Endothelial cell of umbilical vein (primary cell): ENCODE measurements around the gene LDAF1. TPM values are rescaled to one million over a fixed set of nuclear protein-coding genes. Genes with fewer than 3 reads are reported as not detected.

Experiments used
- BruUV-seq: library from RNA; stranded (reverse); fragments of 400-500 nt; replicated peaks from 2 replicates; lab custom pipeline; 2021; lab: Mats Ljungman, UMichigan
- CTCF ChIA-PET: fragments of 300-600, 350-600 bp; sonication (Branson Sonifier 250); formaldehyde crosslinking; loops from one replicate; lab custom pipeline; 2021; ENCODE audit warnings: antibody characterized with exemption, inconsistent platforms; lab: Charles Lee
- POLR2A ChIA-PET: fragments of 300-600, 350-600 bp; sonication (Branson Sonifier 250); formaldehyde crosslinking; loops from one replicate; lab custom pipeline; 2021; ENCODE audit warnings: antibody characterized with exemption, inconsistent platforms; lab: Charles Lee
- DNase-seq: peaks from one replicate; pipeline ENCODE4 v3.0.0-alpha.2; 2011; ENCODE audit warnings: low read depth, low spot score
- FAIRE-seq: peaks from 2 replicates; lab custom pipeline; 2011; peaks lifted over from hg19 to GRCh38; lab: Jason Lieb, UNC
- H2AFZ ChIP-seq: 2 replicates; pipeline ENCODE4 v1.6.0; 2012; ENCODE audit warnings: low read depth, low read length, control low read depth, inconsistent platforms
- H3K27ac ChIP-seq: 2 replicates; pipeline ENCODE4 v1.5.1; 2011; ENCODE audit warnings: low read depth, mild to moderate bottlenecking, control low read depth, low read length, moderate library complexity; ENCODE audit not compliant: insufficient read depth
- H3K27me3 ChIP-seq, 2 experiments: 2 replicates each; pipeline versions ENCODE4 v1.6.0 to v1.6.1; 2011; ENCODE audit warnings: low read length in 2 of 2, mixed read lengths in 1 of 2; ENCODE audit not compliant: control insufficient read depth in 2 of 2, insufficient read depth in 2 of 2
- H3K36me3 ChIP-seq, 2 experiments: 2 replicates in 1 of 2; 3 replicates in 1 of 2; pipeline ENCODE4 v1.5.1; 2011; ENCODE audit warnings: low read length in 2 of 2, mild to moderate bottlenecking in 1 of 2, moderate library complexity in 1 of 2; ENCODE audit not compliant: control insufficient read depth in 2 of 2, insufficient read depth in 2 of 2; ENCODE audit errors: extremely low read depth in 1 of 2
- H3K4me1 ChIP-seq: 3 replicates; pipeline ENCODE4 v1.5.1; 2011; ENCODE audit warnings: mild to moderate bottlenecking, low read length; ENCODE audit not compliant: control insufficient read depth, insufficient read depth; ENCODE audit errors: extremely low read depth
- H3K4me2 ChIP-seq: 2 replicates; pipeline ENCODE4 v1.6.1; 2011; ENCODE audit warnings: low read length, control low read depth, mixed read lengths; ENCODE audit not compliant: insufficient read depth
- H3K4me3 ChIP-seq, 3 experiments: fragments of 200-600 bp in 1 of 3; sonication (generic), shearing (Covaris generic) in 1 of 3; replicated peaks in 1 of 3; 2 replicates each; pipeline ENCODE4 v1.5.1; 2011 to 2016; ENCODE audit warnings: control low read depth in 3 of 3, low read length in 3 of 3, mild to moderate bottlenecking in 2 of 3, inconsistent platforms in 1 of 3, low read depth in 1 of 3, moderate library complexity in 1 of 3; ENCODE audit not compliant: insufficient read depth in 1 of 3
- H3K79me2 ChIP-seq: 2 replicates; pipeline ENCODE4 v1.6.0; 2012; ENCODE audit warnings: low read length, inconsistent platforms; ENCODE audit not compliant: control insufficient read depth, insufficient read depth
- H3K9ac ChIP-seq: replicated peaks from 2 replicates; pipeline ENCODE3; 2011; ENCODE audit warnings: low read length, control low read depth; ENCODE audit not compliant: insufficient read depth; ENCODE audit errors: extremely low read depth
- H3K9me1 ChIP-seq: replicated peaks from 3 replicates; pipeline ENCODE4 v1.6.0; 2011; ENCODE audit warnings: mild to moderate bottlenecking, low read length; ENCODE audit not compliant: control insufficient read depth, insufficient read depth; ENCODE audit errors: extremely low read depth
- H3K9me3 ChIP-seq: replicated peaks from 2 replicates; pipeline ENCODE4 v1.5.1; 2012; ENCODE audit warnings: low read length, inconsistent platforms; ENCODE audit not compliant: control insufficient read depth, insufficient read depth
- H4K20me1 ChIP-seq: replicated peaks from 2 replicates; pipeline ENCODE3; 2011; ENCODE audit warnings: mild to moderate bottlenecking, low read length; ENCODE audit not compliant: control insufficient read depth, insufficient read depth; ENCODE audit errors: extremely low read depth
- EZH2 ChIP-seq: IDR thresholded peaks from 2 replicates; pipeline ENCODE4 v1.6.1; 2012; ENCODE audit warnings: borderline replicate concordance, low read depth, mild to moderate bottlenecking, moderate library complexity, low read length, inconsistent platforms; ENCODE audit not compliant: severe bottlenecking
- FOS ChIP-seq: IDR thresholded peaks from 2 replicates; pipeline ENCODE4 v1.6.1; 2011; ENCODE audit warnings: mild to moderate bottlenecking, low read length, moderate library complexity, borderline replicate concordance; ENCODE audit not compliant: insufficient read depth
- GATA2 ChIP-seq: IDR thresholded peaks from 2 replicates; pipeline ENCODE4 v1.7.0; 2011; ENCODE audit warnings: low read depth, mild to moderate bottlenecking, moderate library complexity, mixed read lengths, low read length; ENCODE audit not compliant: insufficient read length, insufficient read depth
- JUN ChIP-seq: IDR thresholded peaks from 2 replicates; pipeline ENCODE4 v1.6.1; 2011; ENCODE audit warnings: borderline replicate concordance, low read depth; ENCODE audit not compliant: insufficient read length, insufficient read depth
- MYC ChIP-seq: IDR thresholded peaks from one replicate; pipeline ENCODE4 v1.6.1; 2011; ENCODE audit warnings: mild to moderate bottlenecking, low read depth, low read length
- POLR2A ChIP-seq: IDR thresholded peaks from 2 replicates; pipeline ENCODE4 v1.6.1; 2012; ENCODE audit warnings: low read depth, mild to moderate bottlenecking, control low read depth, low read length
- POLR2AphosphoS5 ChIP-seq: IDR thresholded peaks from 2 replicates; pipeline ENCODE4 v1.6.1; 2012; ENCODE audit warnings: low read depth, mild to moderate bottlenecking, control low read depth, low read length, moderate library complexity; ENCODE audit not compliant: insufficient read depth
- dilution Hi-C: fragments of 300-500 bp; cut with MboI; formaldehyde crosslinking; loops from one replicate; pipeline ENCODE4 v1.15.0; 2019; ENCODE audit warnings: low sequenced_read_pairs; ENCODE audit not compliant: extremely low pct_ligation_motif_present
- intact Hi-C: fragments of 100-400 bp; cut with micrococcal nuclease; formaldehyde crosslinking; loops from one replicate; pipeline ENCODE4 v1.10.0; 2022
- polyA plus RNA-seq, 4 experiments: library from polyadenylated mRNA; depleted of rRNA in 3 of 4; stranded (reverse) in 3 of 4; unstranded in 1 of 4; fragments of >200 nt; gene quantifications; 2 replicates each; pipeline versions ENCODE4 v1.2.1 to v1.2.3, GENCODE V29; 2011 to 2012; ENCODE audit warnings: missing spikeins in 1 of 4
- total RNA-seq: library from RNA; stranded (reverse); gene quantifications from 2 replicates; pipeline ENCODE4 v1.2.3, GENCODE V29; 2021
- TF ChIP-seq, protein P1 (sequence below): IDR thresholded peaks from 2 replicates; pipeline ENCODE4 v1.6.1; 2011; ENCODE audit not compliant: insufficient read depth, insufficient read length
- TF ChIP-seq, protein P2 (sequence below), 2 donors: IDR thresholded peaks; 1 replicate in 1 of 2; 2 replicates in 1 of 2; pipeline ENCODE4 v1.5.1; 2011; ENCODE audit warnings: low read length in 2 of 2, mild to moderate bottlenecking in 2 of 2, moderate library complexity in 2 of 2, control low read depth in 1 of 2, inconsistent platforms in 1 of 2, low read depth in 1 of 2; ENCODE audit not compliant: insufficient read depth in 1 of 2; ENCODE audit errors: extremely low read depth in 1 of 2

Gene LDAF1
- total and polyA plus RNA-seq, 2 donors (not counting 3 experiments of a cell fraction or from before 2014, with no cell fraction given), result 20.4 to 37.5 TPM

DNA sequence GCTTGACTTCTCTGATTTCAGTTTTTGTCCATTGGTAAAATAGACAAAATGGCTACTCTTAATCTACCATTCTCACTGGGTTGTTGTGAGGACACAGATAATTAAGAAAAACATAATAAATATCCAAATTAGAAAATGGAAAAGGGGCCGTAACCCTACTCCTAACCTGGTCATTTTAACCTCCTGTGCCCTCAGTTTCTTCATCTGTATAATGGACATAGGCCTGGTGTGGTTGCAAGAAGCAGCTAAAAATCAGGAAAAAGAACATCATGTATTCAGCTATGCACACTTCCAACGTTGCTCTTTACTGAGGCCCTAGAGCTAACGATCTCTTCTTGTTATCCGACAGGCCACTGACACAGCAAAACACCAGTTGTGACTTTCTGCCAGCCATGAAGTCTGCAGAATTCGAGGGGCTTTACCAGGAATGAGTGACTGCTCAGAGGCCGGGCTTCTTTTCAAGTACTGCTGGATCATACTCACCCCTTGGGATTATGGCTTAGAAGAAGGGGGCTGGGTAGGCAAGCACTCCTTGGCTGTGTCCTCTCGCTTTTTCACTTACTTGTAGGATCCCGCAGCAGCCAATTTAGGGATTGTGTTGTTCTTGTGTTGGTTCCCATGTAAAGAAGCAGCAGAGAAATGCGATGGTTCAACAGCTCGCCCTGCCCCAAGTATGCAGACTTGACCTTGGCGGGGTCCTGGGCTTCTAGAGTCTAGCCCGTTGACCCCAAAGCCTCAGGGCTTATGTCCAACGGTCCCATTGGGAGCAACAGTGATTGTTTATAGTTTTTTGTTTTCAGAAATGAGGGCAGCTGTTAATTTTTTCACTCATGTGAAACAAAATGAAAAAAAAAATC lies 20.9 kb downstream of the LDAF1 start:
- TF ChIP-seq MYC (no peak), FOS (no peak), GATA2 (no peak), POLR2AphosphoS5 (no peak), EZH2 (no peak), POLR2A (no peak), JUN (no peak)
- TF ChIP-seq, protein P1, sequence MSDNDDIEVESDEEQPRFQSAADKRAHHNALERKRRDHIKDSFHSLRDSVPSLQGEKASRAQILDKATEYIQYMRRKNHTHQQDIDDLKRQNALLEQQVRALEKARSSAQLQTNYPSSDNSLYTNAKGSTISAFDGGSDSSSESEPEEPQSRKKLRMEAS, result no peak
- TF ChIP-seq, protein P2, sequence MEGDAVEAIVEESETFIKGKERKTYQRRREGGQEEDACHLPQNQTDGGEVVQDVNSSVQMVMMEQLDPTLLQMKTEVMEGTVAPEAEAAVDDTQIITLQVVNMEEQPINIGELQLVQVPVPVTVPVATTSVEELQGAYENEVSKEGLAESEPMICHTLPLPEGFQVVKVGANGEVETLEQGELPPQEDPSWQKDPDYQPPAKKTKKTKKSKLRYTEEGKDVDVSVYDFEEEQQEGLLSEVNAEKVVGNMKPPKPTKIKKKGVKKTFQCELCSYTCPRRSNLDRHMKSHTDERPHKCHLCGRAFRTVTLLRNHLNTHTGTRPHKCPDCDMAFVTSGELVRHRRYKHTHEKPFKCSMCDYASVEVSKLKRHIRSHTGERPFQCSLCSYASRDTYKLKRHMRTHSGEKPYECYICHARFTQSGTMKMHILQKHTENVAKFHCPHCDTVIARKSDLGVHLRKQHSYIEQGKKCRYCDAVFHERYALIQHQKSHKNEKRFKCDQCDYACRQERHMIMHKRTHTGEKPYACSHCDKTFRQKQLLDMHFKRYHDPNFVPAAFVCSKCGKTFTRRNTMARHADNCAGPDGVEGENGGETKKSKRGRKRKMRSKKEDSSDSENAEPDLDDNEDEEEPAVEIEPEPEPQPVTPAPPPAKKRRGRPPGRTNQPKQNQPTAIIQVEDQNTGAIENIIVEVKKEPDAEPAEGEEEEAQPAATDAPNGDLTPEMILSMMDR (IDR thresholded peaks at IDR 0.05; ENCODE audit: extremely low read depth in 1 of 2, insufficient read depth in 1 of 2, low read depth in 1 of 2, low read length in 2 of 2), result no peak
- Histone ChIP-seq H2AFZ (no peak overlapping the region), H3K4me2 (no peak overlapping the region), H3K27me3 (no peaks in the 10 kb centered on the region), H3K79me2 (no peaks in the 10 kb centered on the region), H3K27ac (no peak overlapping the region), H4K20me1 (no peaks in the 10 kb centered on the region), H3K9me3 (no peaks in the 10 kb centered on the region), H3K4me3 (no peak overlapping the region), H3K9me1 (no peaks in the 10 kb centered on the region), H3K4me1 (no peaks in the 10 kb centered on the region), H3K9ac (no peak overlapping the region), H3K36me3 (peaks cover 0 to 14% of the 10 kb centered on the region in 2 experiments)
- no peak for DNase-seq
- FAIRE-seq, result no peak
- ChIA-PET CTCF (interaction anchor here (1.2 to 1.3 kb wide), 2 partner anchors 19 to 329 kb away, joined by 3 read pairs; no protein-coding TSS in a partner anchor), POLR2A (no interaction called here)
- intact Hi-C loops (no loop called here), dilution Hi-C loops (no loop called here)
- BruUV-seq, result no TSS peak
